EH (cell line): ENCODE results near the gene PDGFRB.

ENCODE experiments used
- DNase-seq: peaks from one replicate; pipeline ENCODE4 v3.0.0-alpha.2; 2015; ENCODE audit warnings: low read depth

PDGFRB gene

GRCh38 chr5:150181766-150182545 lies 26.3 kb upstream of the PDGFRB start:
- DNase-seq, result peak; percentile 36

GRCh38 chr5:150181027-150181426 lies 25.4 kb upstream of the PDGFRB start:
- DNase-seq, result peak; percentile 72

GRCh38 chr5:150180241-150181026 lies 24.8 kb upstream of the PDGFRB start:
- DNase-seq, result no peak

GRCh38 chr5:150179019-150179620 lies 23.5 kb upstream of the PDGFRB start:
- no peak for DNase-seq

- no peak for DNase-seq
Observed at GRCh38 chr5:150178262-150178661, 22.6 kb upstream of the PDGFRB start.

GRCh38 chr5:150177721-150178120 lies 22.1 kb upstream of the PDGFRB start:
- no peak for DNase-seq

GRCh38 chr5:150176745-150177477 lies 21.3 kb upstream of the PDGFRB start:
- peak; percentile 30 for DNase-seq

GRCh38 chr5:150175536-150175935 lies 19.9 kb upstream of the PDGFRB start:
- peak; percentile 65 for DNase-seq

GRCh38 chr5:150175076-150175475 lies 19.4 kb upstream of the PDGFRB start:
- peak; percentile 53 for DNase-seq

- DNase-seq, result no peak
Observed at GRCh38 chr5:150174285-150174684, 18.6 kb upstream of the PDGFRB start.

GRCh38 chr5:150173161-150173560 lies 17.5 kb upstream of the PDGFRB start:
- DNase-seq, result no peak

- no peak for DNase-seq
Observed at GRCh38 chr5:150172556-150172955, 16.9 kb upstream of the PDGFRB start.

- DNase-seq, result peak; percentile 46
Observed at GRCh38 chr5:150172145-150172544, 16.5 kb upstream of the PDGFRB start.

- DNase-seq, result no peak
Observed at GRCh38 chr5:150168864-150169263, 13.2 kb upstream of the PDGFRB start.

- DNase-seq, result no peak
Observed at GRCh38 chr5:150167908-150168307, 12.3 kb upstream of the PDGFRB start.

GRCh38 chr5:150167512-150167850 lies 11.8 kb upstream of the PDGFRB start:
- no peak for DNase-seq

- DNase-seq, result no peak
Observed at GRCh38 chr5:150166650-150167511, 11.2 kb upstream of the PDGFRB start, which contains the start of gene CDX1. Gene CDX1, plus strand, starts transcription at chr5:150166778. Its CDS starts 99 bp downstream, at chr5:150166877.

- no peak for DNase-seq
Observed at GRCh38 chr5:150166037-150166649, 10.5 kb upstream of the PDGFRB start.

- peak; percentile 25 for DNase-seq
Observed at GRCh38 chr5:150164211-150164980, 8.8 kb upstream of the PDGFRB start.

- peak; percentile 33 for DNase-seq
Observed at GRCh38 chr5:150163547-150164059, 8.0 kb upstream of the PDGFRB start.
